ENCODE results near the gene FAM200B. TPM values are rescaled to one million over a fixed set of nuclear protein-coding genes. Genes with fewer than 3 reads are reported as not detected.

Gene FAM200B
- total and polyA plus RNA-seq, 8 donors = 18.7 to 86.1 (median 37.8) TPM

DNA sequence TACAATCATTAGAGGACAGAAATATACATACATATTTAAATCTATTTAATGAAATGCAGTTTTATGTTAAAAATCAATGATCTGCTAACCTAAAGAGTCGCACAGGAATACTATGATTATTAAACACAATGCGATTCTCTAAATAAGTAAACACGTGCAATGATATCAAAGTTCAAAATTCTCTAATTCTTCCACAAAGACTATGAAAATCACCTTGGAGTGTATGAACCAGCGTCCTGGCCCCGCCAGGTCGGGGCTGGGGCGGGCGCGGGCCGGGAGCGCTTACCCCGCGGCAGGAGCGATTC is 608 bp upstream of the FAM200B start:
- H3K36me3 ChIP-seq = peaks cover under 1 to 3% (median 2%) of the 10 kb centered on the region in 4 donors
- 1 to 4% (median 1%) methylated on average over 5 to 14 of the region's 14 CpGs for WGBS, 5 donors
- H3K27me3 ChIP-seq = no peaks in the 10 kb centered on the region
- no peaks in the 10 kb centered on the region for H3K9me3 ChIP-seq
- H3K27ac ChIP-seq = peak overlapping the region; percentile 87 to 96 (median 92)
- DNase-seq = no peak
- TF ChIP-seq, protein P1, sequence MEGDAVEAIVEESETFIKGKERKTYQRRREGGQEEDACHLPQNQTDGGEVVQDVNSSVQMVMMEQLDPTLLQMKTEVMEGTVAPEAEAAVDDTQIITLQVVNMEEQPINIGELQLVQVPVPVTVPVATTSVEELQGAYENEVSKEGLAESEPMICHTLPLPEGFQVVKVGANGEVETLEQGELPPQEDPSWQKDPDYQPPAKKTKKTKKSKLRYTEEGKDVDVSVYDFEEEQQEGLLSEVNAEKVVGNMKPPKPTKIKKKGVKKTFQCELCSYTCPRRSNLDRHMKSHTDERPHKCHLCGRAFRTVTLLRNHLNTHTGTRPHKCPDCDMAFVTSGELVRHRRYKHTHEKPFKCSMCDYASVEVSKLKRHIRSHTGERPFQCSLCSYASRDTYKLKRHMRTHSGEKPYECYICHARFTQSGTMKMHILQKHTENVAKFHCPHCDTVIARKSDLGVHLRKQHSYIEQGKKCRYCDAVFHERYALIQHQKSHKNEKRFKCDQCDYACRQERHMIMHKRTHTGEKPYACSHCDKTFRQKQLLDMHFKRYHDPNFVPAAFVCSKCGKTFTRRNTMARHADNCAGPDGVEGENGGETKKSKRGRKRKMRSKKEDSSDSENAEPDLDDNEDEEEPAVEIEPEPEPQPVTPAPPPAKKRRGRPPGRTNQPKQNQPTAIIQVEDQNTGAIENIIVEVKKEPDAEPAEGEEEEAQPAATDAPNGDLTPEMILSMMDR (IDR thresholded peaks at IDR 0.05) = no peak
- TF ChIP-seq POLR2AphosphoS5 (IDR thresholded peaks at IDR 0.05) = no peak
- TF ChIP-seq POLR2A (IDR thresholded peaks at IDR 0.05) = no peak
- TF ChIP-seq EP300 (IDR thresholded peaks at IDR 0.05) = no peak
- peaks cover 0 to 68% (median 28%) of the 10 kb centered on the region in 4 donors for H3K4me1 ChIP-seq
- peak overlapping the region; percentile 64 to 78 (median 70) for H3K4me3 ChIP-seq
- intact Hi-C loops (cut with DNase I; ENCODE audit: low total_unique reads) = no loop called here

DNA sequence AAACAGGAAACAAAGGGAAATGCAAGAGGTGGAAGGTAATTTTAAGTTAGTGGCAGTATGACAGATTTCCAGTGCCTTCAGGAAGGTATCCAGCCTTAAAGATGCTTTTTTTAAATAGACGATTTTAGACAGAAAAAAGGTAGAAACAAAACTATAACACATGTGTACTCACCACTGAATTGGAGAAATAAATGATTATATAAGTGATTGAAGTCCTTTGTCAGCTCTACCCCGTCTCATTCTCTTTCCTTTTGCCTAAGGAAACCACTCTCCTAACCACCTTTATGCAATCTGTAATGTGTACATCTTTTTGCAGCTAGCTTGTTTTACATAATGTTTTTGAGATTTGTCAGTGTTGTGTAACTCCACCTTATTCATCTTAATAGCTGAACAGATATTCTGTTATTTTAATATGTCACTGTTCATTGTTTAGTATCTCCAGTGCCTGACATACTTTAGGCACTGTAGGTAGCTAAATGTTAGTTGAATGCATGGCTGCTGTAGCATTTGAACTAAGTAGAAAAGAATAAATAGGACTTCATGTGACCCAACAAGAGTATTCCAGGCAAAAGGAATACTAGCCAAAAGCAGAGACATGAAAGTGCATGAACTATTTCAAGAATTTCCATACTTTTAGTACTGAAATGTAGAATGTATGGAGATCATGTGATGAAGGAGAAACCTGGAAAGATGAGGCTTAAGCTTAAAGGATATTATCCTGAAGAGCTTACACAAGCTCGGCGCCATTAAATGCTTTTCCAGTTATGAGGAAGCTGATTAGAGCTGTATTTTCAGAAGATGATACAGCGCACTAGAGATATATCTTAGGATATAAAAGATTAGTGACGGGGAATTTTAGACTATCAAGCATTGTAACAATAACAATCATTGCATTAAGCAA is 865 bp downstream of the FAM200B start:
- H3K36me3 ChIP-seq = peaks cover 7 to 18% (median 15%) of the 10 kb centered on the region in 4 donors
- TF ChIP-seq EP300 (IDR thresholded peaks at IDR 0.05) = no peak
- no peak for TF ChIP-seq POLR2A (IDR thresholded peaks at IDR 0.05)
- no peak for TF ChIP-seq POLR2AphosphoS5 (IDR thresholded peaks at IDR 0.05)
- peaks cover 0 to 62% (median 28%) of the 10 kb centered on the region in 4 donors for H3K4me1 ChIP-seq
- no peak for DNase-seq
- H3K27me3 ChIP-seq = no peaks in the 10 kb centered on the region
- 26 to 47% (median 39%) methylated on average over 6 of the region's 6 CpGs for WGBS, 5 donors
- intact Hi-C loops (cut with DNase I; ENCODE audit: low total_unique reads) = no loop called here
- H3K4me3 ChIP-seq = peak overlapping the region; percentile 64 to 78 (median 70)
- peak overlapping the region in 4 of 5 donors; percentile 89 to 96 (median 93) for H3K27ac ChIP-seq
- no peaks in the 10 kb centered on the region for H3K9me3 ChIP-seq

DNA sequence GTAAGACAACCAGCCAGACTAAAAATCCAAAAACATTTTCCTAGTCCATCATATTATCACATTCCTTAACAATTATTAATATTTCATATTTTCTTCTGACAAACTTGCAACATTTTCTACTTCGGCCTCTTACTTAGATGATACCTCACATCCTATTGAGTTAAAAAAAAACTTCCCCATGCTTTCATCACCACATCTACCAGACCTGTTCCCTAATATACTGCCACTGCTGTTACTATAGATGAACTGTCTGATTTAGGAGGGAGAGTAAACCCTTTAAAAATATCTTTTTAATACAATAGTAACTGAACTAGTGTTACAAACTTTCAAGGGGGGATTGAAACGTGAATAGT is 1.5 kb downstream of the FAM200B start:
- TF ChIP-seq POLR2AphosphoS5 (IDR thresholded peaks at IDR 0.05) (no peak), POLR2A (IDR thresholded peaks at IDR 0.05) (no peak), EP300 (IDR thresholded peaks at IDR 0.05) (no peak)
- TF ChIP-seq, protein P1 (IDR thresholded peaks at IDR 0.05) = no peak
- no peaks in the 10 kb centered on the region for H3K9me3 ChIP-seq
- H3K4me3 ChIP-seq = peak overlapping the region in 3 of 4 donors; percentile 69 to 78 (median 70)
- peak overlapping the region in 2 of 5 donors; percentile 92 to 96 for H3K27ac ChIP-seq
- 69 to 87% (median 82%) methylated on average over 2 of the region's 2 CpGs for WGBS, 5 donors
- H3K36me3 ChIP-seq = peaks cover 7 to 24% (median 22%) of the 10 kb centered on the region in 4 donors
- peaks cover 0 to 55% (median 28%) of the 10 kb centered on the region in 4 donors for H3K4me1 ChIP-seq
- no peaks in the 10 kb centered on the region for H3K27me3 ChIP-seq
- intact Hi-C loops (cut with DNase I; ENCODE audit: low total_unique reads) = no loop called here
- DNase-seq = no peak

DNA sequence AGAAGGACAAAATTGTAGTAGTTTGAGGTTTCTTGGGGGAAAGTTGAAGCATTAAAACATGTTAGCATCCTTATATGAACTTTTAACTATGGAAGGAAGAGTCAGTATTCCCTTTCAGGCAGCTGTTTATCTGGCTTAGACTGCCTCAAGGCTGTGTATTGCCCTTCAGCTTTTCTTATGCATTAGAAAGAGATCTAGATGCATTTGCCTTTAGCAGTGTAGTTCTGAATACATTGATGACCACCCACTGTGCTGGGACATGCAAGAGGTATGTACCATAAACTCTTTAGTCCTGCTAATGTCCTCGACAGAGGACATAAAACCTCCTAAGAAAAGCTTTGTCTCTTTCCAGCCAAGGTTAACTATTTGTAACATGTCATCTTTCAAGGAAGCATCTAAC is 2.9 kb downstream of the FAM200B start:
- DNase-seq = no peak
- Histone ChIP-seq H3K9me3 (no peaks in the 10 kb centered on the region), H3K27ac (no peak overlapping the region), H3K4me1 (peaks cover 0 to 52% (median 28%) of the 10 kb centered on the region in 4 donors), H3K36me3 (peaks cover 7 to 38% (median 34%) of the 10 kb centered on the region in 4 donors), H3K4me3 (no peak overlapping the region), H3K27me3 (no peaks in the 10 kb centered on the region)
- intact Hi-C loops (cut with DNase I; ENCODE audit: low total_unique reads) = no loop called here
- TF ChIP-seq POLR2A (IDR thresholded peaks at IDR 0.05) (no peak), POLR2AphosphoS5 (IDR thresholded peaks at IDR 0.05) (no peak), EP300 (IDR thresholded peaks at IDR 0.05) (no peak)
- TF ChIP-seq, protein P1 (IDR thresholded peaks at IDR 0.05) = no peak
- 91 to 97% (median 95%) methylated on average over 1 of the region's 1 CpG for WGBS, 5 donors
